SK-N-MC (cell line): Measurements from ENCODE around the gene FARSA.

Source experiments
- DNase-seq: peaks from one replicate; pipeline ENCODE4 v3.0.0-alpha.2; 2011; ENCODE audit warnings: low read depth, low spot score
- H3K27ac ChIP-seq: fragments of 200-600 bp; sonication (generic); 2 replicates; pipeline ENCODE4 v1.5.1; 2016; ENCODE audit warnings: mixed run types
- H3K36me3 ChIP-seq: fragments of 200-600 bp; sonication (generic); 2 replicates; pipeline ENCODE4 v1.6.1; 2017; ENCODE audit warnings: antibody characterized with exemption, low read length, mixed read lengths; ENCODE audit not compliant: insufficient read depth
- H3K4me3 ChIP-seq: fragments of 200-600 bp; sonication (generic); 2 replicates; pipeline ENCODE4 v1.5.1; 2016
- H3K9ac ChIP-seq: fragments of 200-600 bp; sonication (generic); 2 replicates; pipeline ENCODE4 v1.8.0; 2017; ENCODE audit warnings: mixed run types, mixed read lengths; ENCODE audit not compliant: insufficient read length
- H3K9me3 ChIP-seq: fragments of 200-600 bp; sonication (generic); 2 replicates; pipeline ENCODE4 v1.6.1; 2017; ENCODE audit warnings: low read depth, mild to moderate bottlenecking, antibody characterized with exemption, low read length, moderate library complexity, mixed read lengths
- EZH2 ChIP-seq: fragments of 200-600 bp; sonication (generic); IDR thresholded peaks from one replicate; pipeline ENCODE4 v1.6.1; 2017; ENCODE audit warnings: antibody characterized with exemption
- FOXP2 ChIP-seq: optimal IDR thresholded peaks from 2 replicates; pipeline ENCODE3; 2011; ENCODE audit warnings: mild to moderate bottlenecking, moderate library complexity; ENCODE audit not compliant: insufficient read depth; ENCODE audit errors: extremely low read length, control extremely low read depth
- POLR2AphosphoS5 ChIP-seq: IDR thresholded peaks from 2 replicates; pipeline ENCODE4 v1.6.1; 2012; ENCODE audit warnings: mild to moderate bottlenecking, low read depth, low read length, borderline replicate concordance

The FARSA gene

DNA sequence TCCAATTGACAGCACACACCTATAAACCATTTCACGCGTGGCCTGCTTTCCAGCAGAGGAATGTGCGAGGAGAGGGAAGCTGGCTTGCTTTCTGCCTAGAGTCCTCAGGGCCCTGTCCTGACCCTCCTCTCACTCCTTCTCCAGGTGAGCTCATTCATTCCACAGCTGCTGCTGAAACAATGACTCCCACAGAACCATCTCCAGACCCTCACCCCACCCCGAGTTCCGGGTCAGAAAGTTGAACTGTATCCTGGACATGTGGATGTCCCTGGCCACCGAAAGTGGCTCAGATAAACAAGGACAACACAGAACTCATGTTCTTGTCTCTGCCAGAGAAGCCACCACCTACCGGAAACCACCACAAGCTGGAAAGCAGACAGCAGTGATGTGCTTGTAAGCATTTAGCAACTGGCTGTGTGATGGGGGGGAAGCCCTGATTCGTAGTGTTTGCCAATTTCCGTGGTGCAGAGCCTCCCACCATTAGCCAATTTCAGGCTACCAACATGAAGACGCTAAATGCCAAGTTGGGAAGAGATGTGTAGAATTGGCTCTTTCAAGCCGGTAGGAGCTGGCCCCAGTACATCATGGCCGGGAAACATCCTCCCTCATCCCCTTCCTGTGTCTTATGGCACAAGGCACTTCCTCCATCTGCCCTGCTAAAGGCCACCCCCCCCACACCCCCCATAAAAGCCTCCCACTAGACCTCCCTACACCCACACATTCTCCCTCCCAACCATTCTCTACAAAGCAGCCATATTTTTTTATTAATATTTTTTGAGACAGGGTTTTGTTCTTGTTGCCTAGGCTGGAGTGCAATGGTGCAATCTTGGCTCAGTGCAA is 19.4 kb downstream of the FARSA start:
- no peaks in the 10 kb centered on the region for H3K9me3 ChIP-seq
- TF ChIP-seq FOXP2: no peak
- no peaks in the 10 kb centered on the region for H3K36me3 ChIP-seq
- H3K27ac ChIP-seq: no peak overlapping the region
- no peak overlapping the region for H3K4me3 ChIP-seq
- DNase-seq: no peak
- H3K9ac ChIP-seq: no peak overlapping the region

DNA sequence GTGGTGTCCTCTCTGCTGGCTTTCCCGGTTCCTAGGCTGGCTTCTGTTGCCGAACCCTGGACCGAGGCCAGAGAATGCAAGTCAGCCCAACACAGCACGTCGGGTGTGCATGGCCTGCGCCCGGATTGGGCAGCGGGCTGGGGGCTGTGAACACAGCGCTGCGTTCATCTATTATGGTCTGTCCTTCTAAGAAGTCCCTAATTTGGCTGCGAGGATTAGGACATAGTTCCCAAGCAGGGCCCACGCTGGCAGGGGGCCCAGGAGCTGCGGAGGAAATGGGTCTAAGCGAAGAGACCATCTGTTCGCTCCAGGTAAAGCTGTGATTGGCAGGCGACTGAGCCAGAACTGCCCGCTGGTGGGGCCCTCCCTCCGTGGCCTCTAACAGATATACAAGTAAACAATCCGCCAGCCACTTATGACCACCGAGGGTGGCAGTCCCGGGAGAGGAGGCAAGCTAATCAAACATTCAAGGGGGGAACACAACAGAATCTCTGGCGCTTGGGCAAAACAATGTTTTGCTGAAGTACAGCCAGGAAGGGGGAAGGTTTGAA is 20.4 kb downstream of the FARSA start:
- no peak for DNase-seq
- no peaks in the 10 kb centered on the region for H3K9me3 ChIP-seq
- H3K27ac ChIP-seq: peak overlapping the region; percentile 14
- TF ChIP-seq FOXP2 (no peak), EZH2 (no peak), POLR2AphosphoS5 (no peak)
- peak overlapping the region; percentile 11 for H3K9ac ChIP-seq
- H3K4me3 ChIP-seq: no peak overlapping the region
- H3K36me3 ChIP-seq: no peaks in the 10 kb centered on the region

DNA sequence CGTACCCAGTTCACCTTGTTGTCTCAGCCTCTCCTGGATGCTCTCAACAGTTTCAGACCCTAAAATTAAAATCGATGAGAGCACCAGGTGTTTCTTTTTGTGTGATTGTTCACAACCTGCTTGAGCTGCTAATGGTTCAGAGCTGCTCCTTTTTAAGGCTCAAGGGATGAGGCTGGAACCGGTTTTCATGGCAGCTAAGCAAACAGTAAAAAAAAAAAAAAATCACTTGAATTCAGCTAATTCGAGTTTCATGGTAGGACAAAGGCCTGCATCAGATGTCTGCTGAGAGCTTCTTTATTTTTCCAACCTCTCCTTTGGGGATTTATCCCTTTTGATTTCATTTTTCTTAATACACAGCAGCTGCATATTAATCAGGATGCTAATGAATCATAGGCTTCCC is 20.9 kb downstream of the FARSA start:
- Histone ChIP-seq H3K9ac (no peak overlapping the region), H3K9me3 (no peaks in the 10 kb centered on the region), H3K4me3 (no peak overlapping the region), H3K36me3 (no peaks in the 10 kb centered on the region), H3K27ac (peak overlapping the region; percentile 14; the same call in 1 of the 2 replicates)
- DNase-seq: no peak
- TF ChIP-seq EZH2 (no peak), POLR2AphosphoS5 (no peak), FOXP2 (no peak)

DNA sequence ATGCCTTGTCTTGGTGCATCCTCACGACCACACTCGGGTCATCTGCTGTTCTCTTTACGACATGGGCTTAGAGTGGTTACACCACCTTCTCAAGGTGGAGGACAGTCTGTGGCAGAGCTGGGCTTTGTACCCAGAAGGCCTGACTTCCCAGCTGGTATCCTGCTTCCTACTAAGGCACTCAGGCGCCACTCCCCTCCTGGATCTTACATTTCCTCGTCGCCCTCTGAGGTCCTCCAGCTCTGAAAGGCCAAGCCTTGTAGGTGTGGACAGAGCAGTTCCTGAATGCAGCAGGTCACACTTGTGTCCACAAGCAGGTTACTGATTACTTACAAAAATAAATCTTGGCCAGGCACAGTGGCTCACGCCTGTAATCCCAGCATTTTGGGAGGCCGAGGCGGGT is 26.3 kb downstream of the FARSA start:
- Histone ChIP-seq H3K36me3 (no peaks in the 10 kb centered on the region), H3K9me3 (no peaks in the 10 kb centered on the region), H3K9ac (no peak overlapping the region), H3K27ac (no peak overlapping the region), H3K4me3 (no peak overlapping the region)
- no peak for DNase-seq
- TF ChIP-seq POLR2AphosphoS5 (no peak), FOXP2 (no peak), EZH2 (no peak)

DNA sequence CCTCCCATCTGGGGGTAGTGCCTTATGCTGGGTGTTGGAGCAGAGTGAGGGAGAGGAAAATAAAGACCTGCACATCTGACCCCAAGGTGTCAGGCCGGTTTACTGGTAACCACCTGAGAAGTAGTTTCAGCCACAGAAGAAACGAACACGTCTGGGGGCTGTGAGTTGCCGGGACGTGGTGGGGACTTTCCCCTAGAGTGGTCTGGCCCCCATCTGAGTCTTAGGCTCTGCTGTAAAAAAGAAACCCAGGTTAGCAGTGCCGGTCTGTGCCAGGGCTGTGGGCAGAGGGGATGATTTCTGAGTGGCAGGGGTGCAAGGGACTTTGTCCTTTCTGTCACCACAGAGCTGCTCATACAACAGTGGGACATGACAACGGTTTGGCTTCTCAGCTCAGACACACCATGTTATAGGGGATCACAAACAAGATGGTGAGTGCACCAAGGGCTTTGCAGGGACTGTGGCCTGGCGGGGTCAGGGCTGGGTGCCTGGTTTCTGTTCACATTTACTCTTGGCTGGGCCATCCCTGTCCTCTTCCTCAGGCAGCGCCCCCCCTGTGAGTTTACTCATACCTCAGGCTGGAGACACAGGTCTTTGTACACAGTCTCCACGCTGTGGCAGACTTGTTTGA is 33.5 kb downstream of the FARSA start:
- H3K9me3 ChIP-seq: no peaks in the 10 kb centered on the region
- no peak overlapping the region for H3K4me3 ChIP-seq
- H3K36me3 ChIP-seq: no peaks in the 10 kb centered on the region
- no peak overlapping the region for H3K9ac ChIP-seq
- no peak overlapping the region for H3K27ac ChIP-seq
- no peak for DNase-seq
- TF ChIP-seq EZH2 (no peak), POLR2AphosphoS5 (no peak), FOXP2 (no peak)

DNA sequence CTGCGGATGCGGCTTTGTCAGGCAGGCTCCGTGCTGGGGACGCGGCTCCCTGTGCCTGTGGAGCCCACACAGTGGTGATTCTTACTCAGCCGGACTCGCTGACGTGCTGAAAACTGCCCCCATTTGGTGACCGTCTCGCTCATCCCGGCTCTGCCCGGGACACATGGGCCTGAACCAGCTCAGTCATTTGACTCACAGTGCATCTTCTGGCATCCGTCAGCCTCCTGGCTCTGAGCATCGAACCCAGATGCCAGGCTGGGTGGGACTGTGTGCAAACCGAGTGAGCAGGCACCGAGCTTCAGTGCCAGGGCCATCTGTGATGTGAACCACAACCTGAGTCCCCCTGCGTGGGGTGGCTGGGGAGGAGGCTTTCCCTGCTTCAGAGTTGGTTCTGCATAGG is 37.1 kb downstream of the FARSA start:
- H3K27ac ChIP-seq: no peak overlapping the region
- H3K36me3 ChIP-seq: no peaks in the 10 kb centered on the region
- H3K9me3 ChIP-seq: no peaks in the 10 kb centered on the region
- no peak overlapping the region for H3K4me3 ChIP-seq
- DNase-seq: no peak
- no peak for TF ChIP-seq POLR2AphosphoS5
- TF ChIP-seq EZH2: no peak
- TF ChIP-seq FOXP2: no peak
- H3K9ac ChIP-seq: no peak overlapping the region

DNA sequence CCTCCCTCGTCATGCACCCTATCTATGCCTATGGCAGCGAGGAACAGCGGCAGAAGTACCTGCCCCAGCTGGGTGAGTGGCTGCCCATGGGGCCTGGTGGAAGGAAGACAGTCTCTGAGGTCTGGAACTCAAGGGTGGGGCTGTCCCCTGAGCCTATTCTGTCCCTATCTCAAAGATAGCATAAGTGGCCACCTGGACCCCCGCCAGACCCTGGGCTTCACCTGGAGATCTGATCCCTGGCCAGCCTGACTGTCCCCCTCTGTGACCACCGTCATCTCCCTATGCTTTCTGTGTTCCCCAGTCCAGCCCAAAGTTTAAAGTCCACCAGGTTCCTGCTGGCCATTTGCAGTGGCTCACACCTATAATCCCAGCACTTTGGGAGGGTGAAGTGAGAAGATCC is 39.9 kb downstream of the FARSA start:
- Histone ChIP-seq H3K9me3 (no peaks in the 10 kb centered on the region), H3K36me3 (no peaks in the 10 kb centered on the region), H3K4me3 (no peak overlapping the region), H3K27ac (no peak overlapping the region), H3K9ac (no peak overlapping the region)
- no peak for DNase-seq
- no peak for TF ChIP-seq FOXP2
- no peak for TF ChIP-seq POLR2AphosphoS5
- TF ChIP-seq EZH2: no peak

DNA sequence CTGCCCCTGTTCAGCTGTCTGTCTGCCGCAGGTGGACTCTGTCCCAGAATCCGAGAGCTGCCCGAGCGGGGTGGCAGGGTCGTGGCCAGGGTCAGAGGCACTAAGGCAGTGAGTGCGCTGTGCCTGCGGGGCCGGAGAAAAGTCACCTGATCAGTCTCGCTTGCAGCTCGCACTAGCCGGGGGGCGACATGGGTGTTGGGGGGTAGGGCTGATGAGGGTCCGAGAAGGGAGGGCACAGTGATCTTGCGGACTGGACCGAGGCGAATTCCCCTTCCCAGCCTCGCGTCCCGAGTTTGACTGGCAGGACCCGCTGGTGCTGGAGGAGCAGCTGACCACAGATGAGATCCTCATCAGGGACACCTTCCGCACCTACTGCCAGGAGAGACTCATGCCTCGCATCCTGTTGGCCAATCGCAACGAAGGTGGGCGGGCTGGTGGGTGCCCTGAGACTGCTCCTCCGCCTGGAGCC is 41.9 kb downstream of the FARSA start:
- H3K9me3 ChIP-seq: no peaks in the 10 kb centered on the region
- TF ChIP-seq EZH2 (no peak), FOXP2 (no peak), POLR2AphosphoS5 (no peak)
- no peaks in the 10 kb centered on the region for H3K36me3 ChIP-seq
- no peak for DNase-seq
- peak overlapping the region; percentile 83 for H3K9ac ChIP-seq
- no peak overlapping the region for H3K27ac ChIP-seq
- H3K4me3 ChIP-seq: peak overlapping the region; percentile 98
